Measurements from ENCODE around the gene UQCC5.

UQCC5 gene

DNA sequence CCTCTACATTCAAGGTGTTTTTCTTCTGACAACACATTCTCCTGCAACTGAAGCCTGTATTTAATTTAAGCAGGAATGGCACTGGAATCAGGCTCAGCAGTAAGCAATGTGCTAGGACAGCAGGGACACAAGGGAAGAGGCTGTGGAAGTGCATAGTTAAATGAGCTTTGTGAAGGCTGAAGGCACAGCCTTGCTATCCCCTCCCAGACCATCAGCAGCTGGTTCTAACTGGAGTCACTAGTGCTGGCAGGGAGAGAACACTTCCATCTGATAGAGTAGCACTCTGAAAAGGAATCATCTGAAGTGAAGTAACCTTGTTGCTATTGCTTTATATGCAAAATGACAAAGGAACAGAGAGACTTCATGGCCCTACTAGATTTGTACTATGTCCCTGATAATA, 14.7 kb downstream of the UQCC5 start:
- no peak overlapping the region for H3K9ac ChIP-seq (ENCODE audit: low read length)
- H3K36me3 ChIP-seq (ENCODE audit: control insufficient read depth, low read depth, low read length), result peaks cover 48% of the 10 kb centered on the region
- no peak overlapping the region for H3K27ac ChIP-seq (ENCODE audit: low read length)
- H3K27me3 ChIP-seq (ENCODE audit: control insufficient read depth, insufficient read depth, low read length), result no peaks in the 10 kb centered on the region
- no peak overlapping the region for H3K4me3 ChIP-seq (ENCODE audit: low read length)
- no peaks in the 10 kb centered on the region for H3K4me1 ChIP-seq (ENCODE audit: control insufficient read depth, low read depth, low read length)
- no peaks in the 10 kb centered on the region for H3K9me3 ChIP-seq (ENCODE audit: control insufficient read depth, low read depth, low read length)

DNA sequence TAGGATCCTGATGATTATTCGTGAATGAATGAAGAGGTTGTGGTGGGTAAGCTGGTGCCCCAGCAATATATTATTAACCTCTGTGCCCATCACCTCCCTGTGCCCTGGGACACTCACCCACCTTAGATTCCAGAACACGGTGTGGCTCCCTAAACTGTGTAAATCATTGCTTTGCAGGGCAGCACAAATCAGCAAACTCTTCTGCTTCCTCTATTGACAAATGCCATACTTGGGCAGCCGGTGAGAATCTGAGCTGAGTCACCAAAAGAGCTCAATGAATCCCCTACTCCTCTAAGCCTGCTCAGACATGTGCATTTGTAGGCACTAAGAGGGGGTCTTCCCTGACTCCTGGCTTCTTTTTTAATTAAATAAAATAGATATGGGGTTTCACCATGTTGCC, 15.7 kb downstream of the UQCC5 start:
- Histone ChIP-seq H3K4me1 (ENCODE audit: control insufficient read depth, low read depth, low read length) (no peaks in the 10 kb centered on the region), H3K9me3 (ENCODE audit: control insufficient read depth, low read depth, low read length) (no peaks in the 10 kb centered on the region), H3K9ac (ENCODE audit: low read length) (no peak overlapping the region), H3K27ac (ENCODE audit: low read length) (no peak overlapping the region), H3K4me3 (ENCODE audit: low read length) (no peak overlapping the region), H3K36me3 (ENCODE audit: control insufficient read depth, low read depth, low read length) (peaks cover 39% of the 10 kb centered on the region), H3K27me3 (ENCODE audit: control insufficient read depth, insufficient read depth, low read length) (no peaks in the 10 kb centered on the region)

DNA sequence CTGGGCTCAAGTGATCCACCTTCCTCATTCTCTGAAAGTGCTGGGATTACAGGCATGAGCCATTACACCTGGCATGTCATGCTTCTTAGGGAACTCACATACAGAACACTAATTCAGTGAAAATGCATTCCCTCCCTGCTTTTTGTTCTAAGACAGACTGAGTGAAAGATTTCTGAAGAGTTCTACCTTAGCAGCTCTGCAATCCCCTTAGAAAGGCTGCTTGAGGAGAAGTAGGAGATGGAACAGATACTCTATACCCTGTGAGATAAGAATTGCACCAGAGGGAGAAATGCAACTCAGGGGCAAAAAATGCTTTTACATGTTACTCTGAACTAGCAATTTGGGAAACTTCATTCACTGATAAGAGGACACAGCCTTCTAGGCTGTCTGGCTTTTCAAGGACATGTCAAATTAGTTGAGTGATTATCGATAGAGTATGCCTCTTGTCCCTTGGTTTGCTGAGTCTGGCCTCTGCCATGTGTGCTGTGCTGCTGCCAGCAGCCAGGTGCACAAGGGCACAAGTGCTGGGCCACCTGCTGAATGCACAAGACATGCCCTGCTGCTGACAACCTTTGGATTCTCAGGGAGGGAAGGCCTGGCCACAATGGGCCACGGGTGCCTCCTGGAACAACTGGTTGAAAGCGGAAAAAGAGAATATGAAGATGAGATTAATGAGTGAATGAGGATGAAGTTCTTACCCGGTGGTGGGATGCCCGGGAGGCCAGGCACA, 17.8 kb downstream of the UQCC5 start:
- no peak overlapping the region for H3K9ac ChIP-seq (ENCODE audit: low read length)
- H3K4me1 ChIP-seq (ENCODE audit: control insufficient read depth, low read depth, low read length), result no peaks in the 10 kb centered on the region
- H3K9me3 ChIP-seq (ENCODE audit: control insufficient read depth, low read depth, low read length), result no peaks in the 10 kb centered on the region
- no peak overlapping the region for H3K4me3 ChIP-seq (ENCODE audit: low read length)
- H3K27me3 ChIP-seq (ENCODE audit: control insufficient read depth, insufficient read depth, low read length), result no peaks in the 10 kb centered on the region
- H3K36me3 ChIP-seq (ENCODE audit: control insufficient read depth, low read depth, low read length), result peaks cover 50% of the 10 kb centered on the region
- H3K27ac ChIP-seq (ENCODE audit: low read length), result no peak overlapping the region

DNA sequence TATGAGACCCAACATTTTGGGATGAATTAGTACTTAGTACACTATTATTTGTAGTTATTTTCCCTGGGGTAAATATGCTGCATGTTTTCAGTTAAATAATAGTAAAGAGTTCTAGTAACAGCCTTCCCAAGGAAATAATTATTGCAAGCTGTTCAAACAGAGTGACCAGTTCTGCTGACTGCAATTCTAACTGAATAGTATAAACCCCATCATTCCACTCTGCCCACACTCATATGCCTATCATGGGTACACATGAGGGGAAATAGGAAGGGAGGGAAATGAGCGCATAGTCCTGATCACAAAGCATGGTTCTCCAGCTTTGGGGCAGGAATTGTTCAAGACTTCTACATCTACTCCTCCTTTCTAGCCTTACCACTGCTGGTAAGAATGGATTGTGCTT, 18.7 kb downstream of the UQCC5 start:
- H3K36me3 ChIP-seq (ENCODE audit: control insufficient read depth, low read depth, low read length), result peaks cover 58% of the 10 kb centered on the region
- H3K9ac ChIP-seq (ENCODE audit: low read length), result no peak overlapping the region
- no peaks in the 10 kb centered on the region for H3K27me3 ChIP-seq (ENCODE audit: control insufficient read depth, insufficient read depth, low read length)
- no peaks in the 10 kb centered on the region for H3K9me3 ChIP-seq (ENCODE audit: control insufficient read depth, low read depth, low read length)
- H3K4me3 ChIP-seq (ENCODE audit: low read length), result no peak overlapping the region
- H3K4me1 ChIP-seq (ENCODE audit: control insufficient read depth, low read depth, low read length), result no peaks in the 10 kb centered on the region
- H3K27ac ChIP-seq (ENCODE audit: low read length), result no peak overlapping the region

DNA sequence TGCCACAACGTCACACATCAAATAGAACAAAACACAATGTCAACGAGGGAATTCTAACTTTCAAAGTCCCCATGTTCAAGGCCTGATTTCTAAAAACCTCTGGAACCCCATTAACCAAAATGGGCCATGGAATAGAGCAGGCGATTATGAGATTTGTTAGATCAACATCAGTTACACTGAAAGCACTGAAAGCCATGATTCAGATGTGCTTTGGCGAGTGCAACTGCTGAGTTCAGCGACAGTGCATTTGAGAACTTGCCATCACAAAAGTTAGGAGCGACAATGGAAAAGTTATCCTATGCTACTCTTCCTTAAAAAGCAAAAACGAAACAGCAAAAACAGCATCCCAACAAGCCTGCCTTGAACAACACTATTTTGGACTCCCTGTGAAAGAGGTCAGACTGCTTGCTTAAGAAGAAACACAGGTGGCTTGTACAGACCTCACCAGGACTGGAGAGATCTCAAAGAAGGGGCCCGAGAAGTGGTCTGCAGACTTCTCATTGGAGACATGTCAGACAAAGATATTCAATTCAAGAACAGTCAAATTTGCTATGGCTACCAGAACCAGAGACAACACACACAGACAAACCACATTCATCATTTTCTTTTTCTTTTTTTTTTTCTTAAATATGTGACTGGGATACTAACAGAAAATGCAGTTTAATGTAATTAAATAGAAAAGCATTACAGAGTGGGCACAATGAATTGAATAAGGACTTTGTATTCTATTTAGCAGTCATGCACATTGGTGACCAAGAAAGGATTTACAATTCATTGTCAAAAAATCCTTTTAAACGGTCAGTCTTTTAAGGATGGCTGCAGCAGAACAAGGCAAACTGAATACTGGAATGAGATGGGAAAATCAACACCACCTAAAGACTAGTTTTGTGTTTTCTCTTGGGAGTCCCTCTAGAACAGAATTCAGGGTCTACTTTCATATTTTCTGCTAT, 20.9 kb downstream of the UQCC5 start:
- H3K27me3 ChIP-seq (ENCODE audit: control insufficient read depth, insufficient read depth, low read length), result no peaks in the 10 kb centered on the region
- H3K9me3 ChIP-seq (ENCODE audit: control insufficient read depth, low read depth, low read length), result no peaks in the 10 kb centered on the region
- no peaks in the 10 kb centered on the region for H3K4me1 ChIP-seq (ENCODE audit: control insufficient read depth, low read depth, low read length)
- no peak overlapping the region for H3K27ac ChIP-seq (ENCODE audit: low read length)
- H3K36me3 ChIP-seq (ENCODE audit: control insufficient read depth, low read depth, low read length), result peaks cover 62% of the 10 kb centered on the region
- H3K9ac ChIP-seq (ENCODE audit: low read length), result no peak overlapping the region
- no peak overlapping the region for H3K4me3 ChIP-seq (ENCODE audit: low read length)

DNA sequence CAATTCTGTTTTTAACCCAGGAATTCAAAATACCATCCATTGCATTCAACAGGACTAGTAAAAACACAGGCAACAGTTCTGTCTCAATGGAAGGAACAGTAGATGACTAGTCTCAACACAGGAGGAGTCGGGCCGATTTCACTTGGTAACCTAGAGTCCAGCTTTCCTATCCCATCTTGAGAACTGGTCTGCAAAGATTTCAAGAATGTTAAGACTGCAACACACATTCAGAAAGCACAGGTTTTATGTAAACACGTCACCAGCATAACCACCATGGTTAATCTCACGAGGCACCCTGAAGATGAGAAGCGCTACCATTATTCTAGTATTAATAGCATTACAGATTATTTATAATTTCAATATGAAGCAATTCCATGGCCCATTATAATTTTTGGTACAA, 22.0 kb downstream of the UQCC5 start:
- H3K27me3 ChIP-seq (ENCODE audit: control insufficient read depth, insufficient read depth, low read length), result no peaks in the 10 kb centered on the region
- H3K4me1 ChIP-seq (ENCODE audit: control insufficient read depth, low read depth, low read length), result no peaks in the 10 kb centered on the region
- peaks cover 68% of the 10 kb centered on the region for H3K36me3 ChIP-seq (ENCODE audit: control insufficient read depth, low read depth, low read length)
- H3K27ac ChIP-seq (ENCODE audit: low read length), result no peak overlapping the region
- no peak overlapping the region for H3K4me3 ChIP-seq (ENCODE audit: low read length)
- H3K9ac ChIP-seq (ENCODE audit: low read length), result no peak overlapping the region
- H3K9me3 ChIP-seq (ENCODE audit: control insufficient read depth, low read depth, low read length), result no peaks in the 10 kb centered on the region

DNA sequence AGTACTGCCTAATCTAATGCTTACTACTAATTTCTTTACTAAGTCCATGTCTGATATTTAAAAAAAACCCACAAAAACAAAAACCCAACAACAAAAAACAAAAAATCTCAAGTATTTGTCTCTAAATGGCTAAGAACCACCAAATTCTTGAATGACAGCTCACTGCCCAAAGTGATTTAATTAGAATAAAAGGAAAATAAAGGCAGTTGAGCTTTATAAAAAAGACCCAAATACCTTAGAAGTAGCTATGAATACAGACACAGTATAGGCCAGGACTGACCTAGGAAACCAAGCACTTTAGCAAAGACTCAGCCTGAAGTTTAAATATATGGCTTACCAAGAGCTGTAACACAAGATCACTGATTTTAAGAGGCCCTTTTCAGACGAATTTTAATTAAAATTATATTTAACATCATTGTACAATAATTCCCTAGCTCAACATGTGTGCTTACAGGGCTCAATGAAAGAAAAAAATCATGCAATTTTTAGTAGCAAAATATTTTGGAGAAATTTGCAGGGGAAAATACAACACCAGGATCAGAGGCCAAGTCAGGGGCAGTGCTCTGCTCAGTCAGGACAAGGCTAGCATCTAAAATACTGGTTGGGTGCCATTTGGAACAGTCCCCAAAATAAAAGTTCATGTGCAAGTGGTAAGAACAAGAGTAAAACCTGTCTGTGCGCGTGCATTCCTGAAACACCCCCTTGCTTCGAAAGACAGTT, 24.8 kb downstream of the UQCC5 start:
- Histone ChIP-seq H3K9me3 (ENCODE audit: control insufficient read depth, low read depth, low read length) (no peaks in the 10 kb centered on the region), H3K4me3 (ENCODE audit: low read length) (no peak overlapping the region), H3K4me1 (ENCODE audit: control insufficient read depth, low read depth, low read length) (no peaks in the 10 kb centered on the region), H3K27me3 (ENCODE audit: control insufficient read depth, insufficient read depth, low read length) (no peaks in the 10 kb centered on the region), H3K36me3 (ENCODE audit: control insufficient read depth, low read depth, low read length) (peaks cover 61% of the 10 kb centered on the region), H3K27ac (ENCODE audit: low read length) (no peak overlapping the region), H3K9ac (ENCODE audit: low read length) (no peak overlapping the region)

DNA sequence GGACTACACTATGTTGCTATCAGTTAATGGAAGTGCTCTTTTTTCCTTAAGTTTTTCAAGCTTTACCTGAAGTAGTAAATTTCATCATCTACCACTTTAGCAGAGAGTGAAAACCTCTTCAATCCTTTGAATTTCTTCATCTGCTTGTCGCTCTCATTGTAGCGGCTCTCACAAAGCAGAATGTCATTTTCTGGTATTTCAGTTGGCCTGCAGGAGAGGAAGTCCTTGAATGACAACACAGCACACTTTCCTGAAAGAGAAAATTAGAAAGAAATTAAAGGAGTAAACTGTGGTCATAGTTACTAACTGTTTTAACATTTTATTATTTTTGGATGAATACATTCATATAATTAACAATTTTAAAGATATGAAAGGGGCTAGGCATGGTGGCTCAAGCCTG, 27.6 kb downstream of the UQCC5 start:
- Histone ChIP-seq H3K4me3 (ENCODE audit: low read length) (no peak overlapping the region), H3K9ac (ENCODE audit: low read length) (no peak overlapping the region), H3K4me1 (ENCODE audit: control insufficient read depth, low read depth, low read length) (no peaks in the 10 kb centered on the region), H3K27ac (ENCODE audit: low read length) (no peak overlapping the region), H3K9me3 (ENCODE audit: control insufficient read depth, low read depth, low read length) (no peaks in the 10 kb centered on the region), H3K36me3 (ENCODE audit: control insufficient read depth, low read depth, low read length) (peaks cover 46% of the 10 kb centered on the region), H3K27me3 (ENCODE audit: control insufficient read depth, insufficient read depth, low read length) (no peaks in the 10 kb centered on the region)

DNA sequence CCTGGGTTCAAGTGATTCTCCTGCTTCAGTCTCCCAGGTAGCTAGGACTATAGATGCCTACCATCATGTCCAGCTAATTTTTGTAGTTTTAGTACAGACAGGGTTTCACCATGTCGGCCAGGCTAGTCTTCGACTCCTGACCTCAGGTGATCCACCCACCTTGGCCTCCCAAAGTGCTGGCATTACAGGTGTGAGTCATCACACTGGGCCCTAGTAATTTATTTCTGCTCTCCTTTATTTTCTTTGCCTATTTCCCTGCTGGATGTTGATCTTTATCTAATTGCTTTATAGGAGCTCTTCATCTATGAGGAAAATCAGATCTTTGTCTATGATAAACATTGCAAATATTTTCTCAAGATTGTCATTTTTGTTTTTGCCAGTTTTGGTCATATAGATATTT, 31.7 kb downstream of the UQCC5 start:
- H3K36me3 ChIP-seq (ENCODE audit: control insufficient read depth, low read depth, low read length), result peaks cover 14% of the 10 kb centered on the region
- H3K4me3 ChIP-seq (ENCODE audit: low read length), result no peak overlapping the region
- no peaks in the 10 kb centered on the region for H3K27me3 ChIP-seq (ENCODE audit: control insufficient read depth, insufficient read depth, low read length)
- no peaks in the 10 kb centered on the region for H3K9me3 ChIP-seq (ENCODE audit: control insufficient read depth, low read depth, low read length)
- no peaks in the 10 kb centered on the region for H3K4me1 ChIP-seq (ENCODE audit: control insufficient read depth, low read depth, low read length)
- H3K9ac ChIP-seq (ENCODE audit: low read length), result no peak overlapping the region
- H3K27ac ChIP-seq (ENCODE audit: low read length), result no peak overlapping the region

DNA sequence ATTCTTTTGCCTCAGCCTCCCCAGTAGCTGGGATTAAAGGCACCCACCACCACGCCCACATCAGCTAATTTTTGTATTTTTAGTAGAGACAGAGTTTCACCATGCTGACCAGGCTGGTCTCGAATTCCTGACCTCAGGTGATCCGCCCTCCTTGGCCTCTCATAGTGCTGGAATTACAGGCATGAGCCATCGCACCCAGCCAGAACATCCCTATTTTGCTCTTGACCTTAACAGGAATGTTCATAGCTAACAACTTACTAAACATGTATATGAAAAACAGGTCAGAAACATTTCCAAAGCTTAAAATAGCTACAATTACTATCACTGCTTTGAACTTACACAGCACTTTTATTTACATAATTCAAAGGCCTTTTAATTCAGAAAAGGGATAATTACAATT, 33.7 kb downstream of the UQCC5 start:
- no peak overlapping the region for H3K9ac ChIP-seq (ENCODE audit: low read length)

DNA sequence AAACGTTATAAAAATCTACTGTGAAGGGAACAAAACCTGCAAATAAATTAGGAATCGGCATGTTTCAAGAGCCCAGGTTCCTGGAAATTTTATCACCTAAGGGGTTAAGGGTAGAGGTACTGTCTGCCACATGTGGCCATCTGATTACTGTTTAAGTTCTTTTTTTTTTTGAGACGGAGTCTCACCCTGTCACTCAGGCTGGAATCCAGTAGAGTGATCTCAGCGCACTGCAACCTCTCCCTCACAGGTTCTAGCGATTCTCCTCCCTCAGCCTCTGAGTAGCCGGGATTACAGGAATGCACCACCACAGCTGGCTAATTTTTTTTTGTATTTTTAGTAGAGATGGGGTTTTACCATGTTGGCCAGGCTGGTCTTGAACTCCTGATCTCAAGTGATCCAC, 35.8 kb downstream of the UQCC5 start:
- Histone ChIP-seq H3K4me3 (ENCODE audit: low read length) (no peak overlapping the region), H3K4me1 (ENCODE audit: control insufficient read depth, low read depth, low read length) (no peaks in the 10 kb centered on the region), H3K27ac (ENCODE audit: low read length) (no peak overlapping the region), H3K9me3 (ENCODE audit: control insufficient read depth, low read depth, low read length) (no peaks in the 10 kb centered on the region), H3K36me3 (ENCODE audit: control insufficient read depth, low read depth, low read length) (peaks cover 25% of the 10 kb centered on the region), H3K9ac (ENCODE audit: low read length) (no peak overlapping the region), H3K27me3 (ENCODE audit: control insufficient read depth, insufficient read depth, low read length) (no peaks in the 10 kb centered on the region)

More for the DNA sequence above, 33.7 kb downstream of the UQCC5 start:
- peaks cover 14% of the 10 kb centered on the region for H3K36me3 ChIP-seq (ENCODE audit: control insufficient read depth, low read depth, low read length)
- H3K4me1 ChIP-seq (ENCODE audit: control insufficient read depth, low read depth, low read length), result no peaks in the 10 kb centered on the region
- no peaks in the 10 kb centered on the region for H3K27me3 ChIP-seq (ENCODE audit: control insufficient read depth, insufficient read depth, low read length)
- H3K4me3 ChIP-seq (ENCODE audit: low read length), result no peak overlapping the region
- H3K9me3 ChIP-seq (ENCODE audit: control insufficient read depth, low read depth, low read length), result no peaks in the 10 kb centered on the region
- H3K27ac ChIP-seq (ENCODE audit: low read length), result no peak overlapping the region

All from iPS-18a (cell line).